Breast epithelium (tissue), 3 donors: ENCODE measurements around the gene FOXN4.

Experiments used
- POLR2A ChIP-seq: fragments of 450-650 bp; IDR thresholded peaks from one replicate; pipeline ENCODE4 v1.6.1; 2016; ENCODE audit warnings: antibody characterized with exemption, mild to moderate bottlenecking, moderate library complexity
- TF ChIP-seq, protein P1 (sequence below), 3 donors: fragments of 450-650 bp; IDR thresholded peaks; one replicate each; pipeline ENCODE4 v1.5.1; 2016 to 2017; ENCODE audit warnings: antibody characterized with exemption in 3 of 3, mild to moderate bottlenecking in 3 of 3, moderate library complexity in 3 of 3

GRCh38 chr12:109269428-109269827 is 39.7 kb downstream of the FOXN4 start:
- no peak for TF ChIP-seq POLR2A
- TF ChIP-seq, protein P1, sequence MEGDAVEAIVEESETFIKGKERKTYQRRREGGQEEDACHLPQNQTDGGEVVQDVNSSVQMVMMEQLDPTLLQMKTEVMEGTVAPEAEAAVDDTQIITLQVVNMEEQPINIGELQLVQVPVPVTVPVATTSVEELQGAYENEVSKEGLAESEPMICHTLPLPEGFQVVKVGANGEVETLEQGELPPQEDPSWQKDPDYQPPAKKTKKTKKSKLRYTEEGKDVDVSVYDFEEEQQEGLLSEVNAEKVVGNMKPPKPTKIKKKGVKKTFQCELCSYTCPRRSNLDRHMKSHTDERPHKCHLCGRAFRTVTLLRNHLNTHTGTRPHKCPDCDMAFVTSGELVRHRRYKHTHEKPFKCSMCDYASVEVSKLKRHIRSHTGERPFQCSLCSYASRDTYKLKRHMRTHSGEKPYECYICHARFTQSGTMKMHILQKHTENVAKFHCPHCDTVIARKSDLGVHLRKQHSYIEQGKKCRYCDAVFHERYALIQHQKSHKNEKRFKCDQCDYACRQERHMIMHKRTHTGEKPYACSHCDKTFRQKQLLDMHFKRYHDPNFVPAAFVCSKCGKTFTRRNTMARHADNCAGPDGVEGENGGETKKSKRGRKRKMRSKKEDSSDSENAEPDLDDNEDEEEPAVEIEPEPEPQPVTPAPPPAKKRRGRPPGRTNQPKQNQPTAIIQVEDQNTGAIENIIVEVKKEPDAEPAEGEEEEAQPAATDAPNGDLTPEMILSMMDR (IDR thresholded peaks at IDR 0.05): no peak
